GM12873 (cell line): ENCODE measurements around the gene INPP5K.

Experiments used
- CTCF ChIP-seq: IDR thresholded peaks from 2 replicates; pipeline ENCODE4 v1.5.1; 2012; ENCODE audit warnings: low read depth, mild to moderate bottlenecking, moderate library complexity, low read length, control low read depth; ENCODE audit not compliant: insufficient read depth; ENCODE audit errors: missing control alignments

INPP5K gene

GRCh38 chr17:1509290-1509881, 7.0 kb downstream of the INPP5K start:
- no peak for TF ChIP-seq CTCF

GRCh38 chr17:1506649-1507267, 9.7 kb downstream of the INPP5K start:
- TF ChIP-seq CTCF = no peak

GRCh38 chr17:1505586-1505985, 10.8 kb downstream of the INPP5K start:
- TF ChIP-seq CTCF = no peak

- TF ChIP-seq CTCF = no peak
Observed at GRCh38 chr17:1504866-1505265, 11.5 kb downstream of the INPP5K start.

- TF ChIP-seq CTCF = no peak
Observed at GRCh38 chr17:1503699-1504098, 12.7 kb downstream of the INPP5K start.

GRCh38 chr17:1498869-1499268, 17.5 kb downstream of the INPP5K start:
- no peak for TF ChIP-seq CTCF

GRCh38 chr17:1498233-1498632, 18.2 kb downstream of the INPP5K start:
- TF ChIP-seq CTCF = no peak
